Fibroblast of lung (primary cell): Measurements from ENCODE around the gene SLC52A3. TPM values are rescaled to one million over a fixed set of nuclear protein-coding genes. Genes with fewer than 3 reads are reported as not detected.

Source experiments
- DNase-seq, 2 donors: peaks; one replicate each; pipeline versions ENCODE4 v3.0.0 to v3.0.0-alpha.2; 2010; ENCODE audit warnings: low read depth in 2 of 2
- H2AFZ ChIP-seq: 2 replicates; pipeline ENCODE4 v1.5.1; 2012; ENCODE audit warnings: low read length, control low read depth, inconsistent platforms
- H3K27ac ChIP-seq: 2 replicates; pipeline ENCODE4 v1.5.1; 2011; ENCODE audit warnings: low read length, control low read depth; ENCODE audit not compliant: insufficient read depth
- H3K27me3 ChIP-seq: 2 replicates; pipeline ENCODE4 v1.5.1; 2011; ENCODE audit warnings: mild to moderate bottlenecking, low read length; ENCODE audit not compliant: control insufficient read depth, insufficient read depth
- H3K36me3 ChIP-seq: 2 replicates; pipeline ENCODE4 v1.5.1; 2011; ENCODE audit warnings: low read length; ENCODE audit not compliant: control insufficient read depth, insufficient read depth
- H3K4me1 ChIP-seq: 2 replicates; pipeline ENCODE4 v1.5.1; 2011; ENCODE audit warnings: low read length; ENCODE audit not compliant: control insufficient read depth, insufficient read depth; ENCODE audit errors: extremely low read depth
- H3K4me2 ChIP-seq: 2 replicates; pipeline ENCODE4 v1.5.1; 2011; ENCODE audit warnings: low read length, control low read depth; ENCODE audit not compliant: insufficient read depth; ENCODE audit errors: extremely low read depth
- H3K4me3 ChIP-seq, 4 experiments: fragments of 200-600 bp in 1 of 4; sonication (generic) in 1 of 4; replicated peaks in 1 of 4; 2 replicates each; pipeline ENCODE4 v1.5.1; 2011 to 2016; ENCODE audit warnings: low read length in 4 of 4, low read depth in 3 of 4, mild to moderate bottlenecking in 3 of 4, control low read depth in 2 of 4, inconsistent platforms in 1 of 4, mixed read lengths in 1 of 4; ENCODE audit not compliant: insufficient read depth in 1 of 4; ENCODE audit errors: control extremely low read depth in 1 of 4
- H3K79me2 ChIP-seq: 2 replicates; pipeline ENCODE4 v1.5.1; 2012; ENCODE audit warnings: mild to moderate bottlenecking, low read length, inconsistent platforms; ENCODE audit not compliant: control insufficient read depth, insufficient read depth
- H3K9ac ChIP-seq: 2 replicates; pipeline ENCODE4 v1.5.1; 2011; ENCODE audit warnings: mild to moderate bottlenecking, low read length, control low read depth; ENCODE audit not compliant: insufficient read depth
- H3K9me3 ChIP-seq: 2 replicates; pipeline ENCODE4 v1.5.1; 2012; ENCODE audit warnings: low read depth, low read length; ENCODE audit not compliant: control insufficient read depth, insufficient read depth
- H4K20me1 ChIP-seq: 2 replicates; pipeline ENCODE4 v1.5.1; 2011; ENCODE audit warnings: low read length; ENCODE audit not compliant: control insufficient read depth, insufficient read depth; ENCODE audit errors: extremely low read depth
- EZH2 ChIP-seq: IDR thresholded peaks from 2 replicates; pipeline ENCODE4 v1.5.1; 2012; ENCODE audit warnings: low read length, control low read depth, mild to moderate bottlenecking; ENCODE audit errors: missing control alignments
- polyA plus RNA-seq, 2 donors: library from polyadenylated mRNA; depleted of rRNA in 1 of 2; stranded (reverse) in 1 of 2; unstranded in 1 of 2; fragments of >200 nt; gene quantifications; 2 replicates each; pipeline ENCODE4 v1.2.1, GENCODE V29; 2011 to 2012; ENCODE audit warnings: missing spikeins in 1 of 2
- total RNA-seq: library from RNA; depleted of rRNA; stranded (reverse); fragments of >200 nt; gene quantifications from 2 replicates; pipeline ENCODE4 v1.2.1, GENCODE V29; 2014
- TF ChIP-seq, protein P1 (sequence below), 2 donors: IDR thresholded peaks in 1 of 2; conservative IDR thresholded peaks in 1 of 2; 1 replicate in 1 of 2; 2 replicates in 1 of 2; pipeline ENCODE4 v1.5.1; 2011 to 2012; ENCODE audit warnings: low read length in 2 of 2, control low read depth in 1 of 2, inconsistent platforms in 1 of 2, low read depth in 1 of 2, mild to moderate bottlenecking in 1 of 2

SLC52A3 gene
- total and polyA plus RNA-seq, 2 donors (not counting 1 experiment from before 2014, with no cell fraction given), result not detected

DNA sequence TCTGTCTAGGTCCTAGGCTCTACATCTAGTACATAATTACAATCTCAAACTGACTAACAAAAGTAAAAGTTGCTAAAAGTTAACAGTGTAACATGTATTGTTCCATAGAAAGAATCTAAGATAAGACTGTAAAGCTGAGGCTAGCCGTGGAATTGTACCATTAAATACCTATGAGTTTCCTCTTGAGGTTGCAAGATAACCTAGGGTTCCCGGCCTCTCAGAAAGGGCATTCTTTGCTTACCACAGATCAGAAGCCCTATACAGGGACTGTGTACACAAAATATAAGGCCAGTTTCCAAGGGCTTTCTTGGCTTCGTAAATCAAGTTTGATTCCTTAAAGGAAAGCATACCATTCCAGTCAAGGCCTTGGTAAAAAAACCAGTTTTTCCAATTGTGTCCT is 11.5 kb upstream of the SLC52A3 start:
- H3K27me3 ChIP-seq, result no peaks in the 10 kb centered on the region
- TF ChIP-seq, protein P1, sequence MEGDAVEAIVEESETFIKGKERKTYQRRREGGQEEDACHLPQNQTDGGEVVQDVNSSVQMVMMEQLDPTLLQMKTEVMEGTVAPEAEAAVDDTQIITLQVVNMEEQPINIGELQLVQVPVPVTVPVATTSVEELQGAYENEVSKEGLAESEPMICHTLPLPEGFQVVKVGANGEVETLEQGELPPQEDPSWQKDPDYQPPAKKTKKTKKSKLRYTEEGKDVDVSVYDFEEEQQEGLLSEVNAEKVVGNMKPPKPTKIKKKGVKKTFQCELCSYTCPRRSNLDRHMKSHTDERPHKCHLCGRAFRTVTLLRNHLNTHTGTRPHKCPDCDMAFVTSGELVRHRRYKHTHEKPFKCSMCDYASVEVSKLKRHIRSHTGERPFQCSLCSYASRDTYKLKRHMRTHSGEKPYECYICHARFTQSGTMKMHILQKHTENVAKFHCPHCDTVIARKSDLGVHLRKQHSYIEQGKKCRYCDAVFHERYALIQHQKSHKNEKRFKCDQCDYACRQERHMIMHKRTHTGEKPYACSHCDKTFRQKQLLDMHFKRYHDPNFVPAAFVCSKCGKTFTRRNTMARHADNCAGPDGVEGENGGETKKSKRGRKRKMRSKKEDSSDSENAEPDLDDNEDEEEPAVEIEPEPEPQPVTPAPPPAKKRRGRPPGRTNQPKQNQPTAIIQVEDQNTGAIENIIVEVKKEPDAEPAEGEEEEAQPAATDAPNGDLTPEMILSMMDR (conservative IDR thresholded peaks at IDR 0.05 in 1 of 2, IDR thresholded peaks at IDR 0.05 in 1 of 2; ENCODE audit: low read depth in 1 of 2, low read length in 2 of 2), result no peak
- no peak for TF ChIP-seq EZH2
- H3K4me2 ChIP-seq, result no peak overlapping the region
- no peaks in the 10 kb centered on the region for H3K36me3 ChIP-seq
- DNase-seq, result no peak
- H2AFZ ChIP-seq, result no peak overlapping the region
- H3K9ac ChIP-seq, result no peak overlapping the region
- no peak overlapping the region for H3K4me3 ChIP-seq
- H3K79me2 ChIP-seq, result no peaks in the 10 kb centered on the region
- no peak overlapping the region for H3K27ac ChIP-seq
- H4K20me1 ChIP-seq, result no peaks in the 10 kb centered on the region
- H3K4me1 ChIP-seq, result no peaks in the 10 kb centered on the region
- H3K9me3 ChIP-seq, result no peaks in the 10 kb centered on the region

DNA sequence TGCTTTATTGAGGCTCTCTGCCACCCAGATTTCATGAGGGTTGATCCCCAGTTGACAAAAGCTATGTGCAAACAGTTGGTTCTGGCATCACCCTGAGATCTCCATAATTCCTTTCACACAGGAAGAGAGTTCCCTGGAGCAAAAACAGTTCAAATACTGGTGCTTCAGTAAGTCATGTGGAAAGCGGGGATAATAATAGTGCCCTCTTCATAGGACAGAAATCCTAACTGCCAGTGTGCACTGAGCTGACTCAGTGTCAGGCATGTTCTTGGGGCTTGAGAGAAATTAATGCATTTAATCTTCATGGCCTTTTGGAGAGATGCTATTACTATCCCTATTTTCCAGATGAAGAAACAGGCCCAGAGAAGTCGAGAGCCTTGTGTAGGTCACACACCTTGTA is 7.9 kb upstream of the SLC52A3 start:
- Histone ChIP-seq H3K36me3 (no peaks in the 10 kb centered on the region), H2AFZ (no peak overlapping the region), H4K20me1 (no peaks in the 10 kb centered on the region), H3K9me3 (no peaks in the 10 kb centered on the region), H3K4me2 (no peak overlapping the region), H3K4me1 (no peaks in the 10 kb centered on the region), H3K9ac (no peak overlapping the region), H3K27ac (no peak overlapping the region), H3K4me3 (no peak overlapping the region), H3K79me2 (no peaks in the 10 kb centered on the region), H3K27me3 (no peaks in the 10 kb centered on the region)
- no peak for TF ChIP-seq EZH2
- TF ChIP-seq, protein P1 (conservative IDR thresholded peaks at IDR 0.05 in 1 of 2, IDR thresholded peaks at IDR 0.05 in 1 of 2; ENCODE audit: low read depth in 1 of 2, low read length in 2 of 2), result no peak
- no peak for DNase-seq

DNA sequence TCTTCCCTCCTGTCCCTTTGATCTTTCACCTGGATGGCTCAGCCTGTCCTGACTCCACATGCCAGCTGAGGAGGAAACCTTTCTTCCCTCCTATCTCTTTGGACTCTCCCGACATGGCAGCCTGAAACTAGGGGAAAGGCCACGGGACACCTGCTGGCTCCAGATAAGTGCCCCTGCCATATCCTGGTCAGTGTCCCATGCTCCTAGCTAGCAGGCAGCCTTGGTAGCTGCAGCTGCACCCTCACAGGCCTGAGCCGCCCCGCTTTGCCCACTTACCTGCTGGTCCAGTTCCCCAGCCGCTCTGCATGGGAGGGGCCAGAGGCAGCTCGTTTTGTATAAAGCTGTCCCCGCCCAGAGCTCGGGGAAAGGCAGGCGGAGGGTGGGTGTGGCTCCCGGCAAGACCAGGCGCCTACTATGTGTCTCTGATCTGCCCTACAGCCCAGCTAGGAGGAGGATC is 7.4 kb upstream of the SLC52A3 start:
- Histone ChIP-seq H4K20me1 (no peaks in the 10 kb centered on the region), H3K79me2 (no peaks in the 10 kb centered on the region), H3K9me3 (no peaks in the 10 kb centered on the region), H3K9ac (no peak overlapping the region), H3K4me3 (no peak overlapping the region), H3K4me2 (no peak overlapping the region), H3K4me1 (no peaks in the 10 kb centered on the region), H2AFZ (no peak overlapping the region), H3K27ac (no peak overlapping the region), H3K27me3 (no peaks in the 10 kb centered on the region), H3K36me3 (no peaks in the 10 kb centered on the region)
- DNase-seq, result no peak
- no peak for TF ChIP-seq EZH2
- TF ChIP-seq, protein P1 (conservative IDR thresholded peaks at IDR 0.05 in 1 of 2, IDR thresholded peaks at IDR 0.05 in 1 of 2; ENCODE audit: low read depth in 1 of 2, low read length in 2 of 2), result no peak
